HG02642 (cell line): Measurements from ENCODE around the gene RARRES1.

Source experiments
- ATAC-seq: cut with Tn5 transposase; IDR thresholded peaks from one replicate; pipeline ENCODE4 v1.9.1; 2021; ENCODE audit warnings: mild to moderate bottlenecking; ENCODE audit not compliant: unreplicated experiment, poor library complexity

The RARRES1 gene, protein sequence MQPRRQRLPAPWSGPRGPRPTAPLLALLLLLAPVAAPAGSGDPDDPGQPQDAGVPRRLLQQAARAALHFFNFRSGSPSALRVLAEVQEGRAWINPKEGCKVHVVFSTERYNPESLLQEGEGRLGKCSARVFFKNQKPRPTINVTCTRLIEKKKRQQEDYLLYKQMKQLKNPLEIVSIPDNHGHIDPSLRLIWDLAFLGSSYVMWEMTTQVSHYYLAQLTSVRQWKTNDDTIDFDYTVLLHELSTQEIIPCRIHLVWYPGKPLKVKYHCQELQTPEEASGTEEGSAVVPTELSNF

DNA sequence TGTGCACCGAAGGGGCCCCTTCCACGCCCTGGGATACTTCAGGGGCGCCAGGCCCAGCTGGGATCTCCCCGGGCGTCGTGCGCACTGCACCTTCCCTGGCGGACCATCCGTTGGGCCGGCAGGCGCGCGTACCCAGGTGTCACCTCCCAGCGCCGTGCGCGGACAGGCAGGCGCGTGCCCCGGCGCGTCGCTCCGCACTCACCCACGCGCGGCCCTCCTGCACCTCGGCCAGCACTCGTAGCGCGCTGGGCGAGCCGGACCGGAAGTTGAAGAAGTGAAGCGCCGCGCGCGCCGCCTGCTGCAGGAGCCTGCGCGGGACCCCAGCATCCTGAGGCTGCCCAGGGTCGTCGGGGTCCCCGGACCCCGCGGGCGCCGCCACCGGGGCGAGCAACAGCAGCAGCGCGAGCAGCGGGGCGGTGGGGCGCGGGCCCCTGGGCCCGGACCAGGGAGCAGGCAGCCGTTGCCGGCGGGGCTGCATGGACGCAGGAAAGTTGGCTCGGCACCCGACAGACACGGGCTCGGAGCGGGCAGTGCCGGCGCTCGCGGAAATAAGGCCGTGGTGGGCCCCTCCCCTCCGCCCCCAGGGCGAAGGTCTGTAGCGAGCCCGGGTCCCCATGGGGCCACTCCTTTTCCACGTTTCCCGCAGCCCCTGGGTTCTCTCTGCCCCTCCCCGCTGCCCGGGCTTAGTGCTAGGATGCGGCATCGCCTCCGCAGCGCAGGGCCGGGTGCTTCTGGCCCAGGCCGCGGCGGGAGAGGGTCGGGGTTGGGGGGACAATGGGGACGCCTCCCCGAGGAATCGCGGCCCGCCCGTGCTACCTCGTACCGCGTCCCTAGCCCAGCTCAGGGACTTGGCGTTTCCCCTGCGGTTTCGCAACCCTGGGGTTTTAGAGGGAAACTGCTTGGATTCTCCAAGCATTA, at the start of gene RARRES1:
Gene RARRES1, minus strand, starts transcription at position 520 of the 918 bp plus-strand sequence. Its CDS starts 42 bp downstream, at position 478.
- ATAC-seq = peak; percentile 76

DNA sequence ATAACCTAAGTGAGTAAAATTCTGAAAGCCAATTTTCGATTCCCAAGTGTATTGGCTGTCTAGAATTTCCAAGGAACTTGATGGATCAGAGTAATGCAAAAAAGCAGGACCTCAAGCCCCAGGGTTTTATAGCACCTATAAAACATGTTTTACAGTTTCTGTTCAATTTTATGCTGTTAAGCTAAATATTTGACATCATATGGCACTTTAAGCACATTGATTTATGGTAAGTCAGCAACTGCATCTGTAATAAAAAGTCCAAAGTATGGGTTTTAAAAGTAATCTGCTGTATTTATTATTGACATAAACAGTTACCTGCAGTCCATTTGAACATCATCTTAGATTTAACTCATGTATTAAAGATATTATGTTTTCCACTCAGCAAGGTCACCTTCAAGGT, 49.6 kb upstream of the RARRES1 start:
- no peak for ATAC-seq

DNA sequence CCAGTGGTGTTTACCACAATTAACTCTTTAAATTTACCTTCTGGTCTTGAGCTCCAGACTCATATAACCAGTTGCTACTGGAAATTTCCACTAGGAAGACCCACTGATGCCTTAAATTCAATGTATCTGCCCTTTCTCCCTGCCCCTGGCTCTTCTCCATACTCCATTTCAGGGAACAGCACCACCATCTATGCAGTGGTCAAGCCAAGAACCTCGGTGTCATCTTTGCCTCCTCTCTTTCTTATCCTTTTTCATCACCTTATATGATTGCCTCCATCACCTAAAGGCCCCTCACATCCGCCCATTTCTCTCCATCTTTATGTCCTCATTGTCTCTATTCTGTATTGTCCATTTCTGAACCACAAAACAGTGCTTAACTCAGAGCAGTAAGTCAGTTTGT, 48.9 kb upstream of the RARRES1 start:
- ATAC-seq = no peak

DNA sequence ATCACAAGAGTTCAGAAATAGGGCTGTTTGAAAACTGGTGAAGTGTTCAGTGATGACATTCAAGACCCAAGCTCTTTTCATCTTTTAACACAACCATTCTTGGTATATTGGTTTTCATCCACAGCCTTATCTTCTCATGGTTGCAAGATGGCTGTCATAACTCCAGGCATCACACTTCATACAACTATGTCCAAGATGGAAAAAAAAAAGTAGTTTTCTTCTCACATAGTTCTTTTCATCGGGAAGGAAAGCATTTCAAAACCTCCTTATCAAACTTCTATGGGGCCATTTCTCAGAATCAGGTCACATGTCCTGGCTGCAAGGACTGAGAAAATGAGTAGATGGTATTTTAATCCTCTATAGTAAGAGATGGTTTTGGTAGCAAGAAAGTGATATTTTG, 48.5 kb upstream of the RARRES1 start:
- no peak for ATAC-seq

DNA sequence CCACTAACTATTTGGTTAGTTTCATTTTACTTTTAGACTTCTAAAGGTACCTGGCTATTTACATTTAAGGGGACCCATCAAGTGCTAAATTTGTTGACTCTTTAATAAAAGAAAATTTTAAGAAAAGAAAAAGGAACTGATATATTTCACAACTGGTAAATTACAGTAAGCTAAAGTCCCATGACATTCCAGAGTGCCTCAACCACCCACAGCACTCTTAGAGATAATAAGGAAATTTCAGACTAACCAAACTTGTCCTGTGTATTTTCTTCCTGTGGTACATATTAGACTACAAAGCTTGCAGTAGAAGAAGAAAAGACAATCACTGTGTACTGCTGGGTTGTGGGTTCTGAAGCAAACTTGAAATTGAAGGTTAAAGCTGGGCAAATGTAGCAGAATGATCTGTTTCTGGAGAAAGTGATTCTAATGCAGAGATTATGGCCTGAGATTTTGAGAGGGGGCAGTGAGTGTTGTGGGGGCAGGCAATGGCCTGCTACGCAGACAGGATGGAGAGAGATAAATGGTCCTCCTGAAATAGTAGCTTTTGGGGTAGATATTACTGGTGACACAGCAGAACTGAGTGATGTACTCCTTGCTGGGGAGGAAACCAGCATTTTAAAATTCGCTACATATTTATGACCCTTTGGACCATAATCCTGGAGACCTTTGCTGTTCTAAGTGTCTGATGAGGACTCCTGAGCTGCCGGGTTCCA, 45.1 kb upstream of the RARRES1 start:
- ATAC-seq = no peak

DNA sequence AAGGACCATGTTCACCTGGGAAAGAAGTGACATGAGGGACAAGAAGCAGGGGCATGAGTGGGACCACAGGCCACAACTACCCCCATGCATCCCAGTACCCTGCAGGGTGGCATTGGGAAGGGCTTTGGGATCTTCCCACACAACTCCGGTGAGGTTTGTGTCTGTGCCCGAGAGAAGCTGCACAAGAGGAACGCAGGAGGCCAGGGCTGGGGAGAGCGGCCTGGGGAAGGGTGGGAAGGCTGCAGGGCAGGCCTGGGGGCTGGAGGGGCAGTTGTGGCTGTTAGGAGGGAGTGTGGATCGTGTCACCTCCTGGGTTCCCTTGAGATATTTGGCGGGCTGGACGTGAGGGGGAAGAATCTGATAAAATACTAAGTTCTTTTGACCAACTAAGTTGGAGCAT, 44.3 kb upstream of the RARRES1 start:
- peak; percentile 8 for ATAC-seq

DNA sequence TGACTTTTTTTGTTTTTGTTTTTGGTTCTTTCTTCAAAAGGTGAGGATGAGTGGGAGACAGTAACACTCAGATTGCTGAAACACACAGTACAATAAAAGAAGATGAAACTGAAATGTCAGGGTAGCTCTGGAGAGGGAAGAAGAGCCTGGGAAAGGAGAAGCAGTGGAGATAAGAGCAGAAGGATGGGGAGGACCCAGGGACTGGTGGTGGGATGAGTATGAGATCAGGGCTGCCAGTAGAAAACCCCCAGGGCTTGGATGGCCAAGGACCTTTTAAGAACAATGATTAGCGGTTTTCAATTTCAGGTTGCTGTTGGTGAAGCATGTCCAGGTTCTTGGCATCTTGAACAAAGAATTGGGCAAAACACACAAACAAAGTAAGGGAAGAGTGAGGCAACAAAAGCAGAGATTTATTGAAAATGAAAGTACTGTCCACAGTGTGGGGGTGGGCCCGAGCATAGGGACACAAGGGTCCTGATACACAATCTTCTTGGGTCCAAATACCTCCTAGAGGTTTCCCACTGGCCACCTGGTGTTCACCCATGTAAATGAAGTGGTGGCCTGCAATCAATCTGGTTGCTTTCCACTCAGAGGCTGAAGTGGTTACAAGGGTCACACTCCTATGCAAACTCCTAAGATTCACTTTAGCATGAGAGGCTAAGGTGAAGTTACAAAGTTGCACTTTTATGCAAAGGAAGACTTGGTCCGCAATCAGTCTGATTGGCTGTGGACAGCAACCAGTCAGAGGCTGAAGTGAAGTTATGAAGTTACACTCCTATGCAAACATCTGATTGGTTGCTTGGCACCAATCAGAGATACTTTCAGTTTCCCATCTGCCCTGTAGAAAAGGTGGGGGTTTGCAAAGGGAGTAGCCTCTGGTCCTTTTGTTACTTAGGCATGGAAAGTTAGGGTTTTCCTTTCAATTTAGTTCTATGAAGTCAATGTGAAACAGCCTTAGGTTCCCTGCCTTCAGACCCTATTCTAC, 43.5 kb upstream of the RARRES1 start:
- ATAC-seq = peak; percentile 62

DNA sequence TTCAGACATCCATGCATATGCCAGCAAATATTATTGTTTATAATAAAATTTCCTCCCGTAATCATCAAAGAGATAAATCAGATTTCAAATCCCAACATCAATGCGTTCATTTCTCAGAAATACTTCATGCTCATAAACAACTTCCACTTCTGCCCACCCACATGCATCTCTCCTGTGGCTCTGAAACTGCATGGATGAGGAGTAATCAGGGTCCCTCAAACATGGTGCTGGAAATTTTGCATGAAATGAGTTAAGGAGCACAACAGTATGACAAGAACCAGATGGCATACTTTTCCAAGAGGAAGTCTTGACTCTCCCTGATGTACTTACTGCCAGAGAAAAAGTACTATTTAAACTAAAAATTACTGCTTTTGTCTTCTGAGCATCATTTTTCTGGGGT, 42.7 kb upstream of the RARRES1 start:
- no peak for ATAC-seq

DNA sequence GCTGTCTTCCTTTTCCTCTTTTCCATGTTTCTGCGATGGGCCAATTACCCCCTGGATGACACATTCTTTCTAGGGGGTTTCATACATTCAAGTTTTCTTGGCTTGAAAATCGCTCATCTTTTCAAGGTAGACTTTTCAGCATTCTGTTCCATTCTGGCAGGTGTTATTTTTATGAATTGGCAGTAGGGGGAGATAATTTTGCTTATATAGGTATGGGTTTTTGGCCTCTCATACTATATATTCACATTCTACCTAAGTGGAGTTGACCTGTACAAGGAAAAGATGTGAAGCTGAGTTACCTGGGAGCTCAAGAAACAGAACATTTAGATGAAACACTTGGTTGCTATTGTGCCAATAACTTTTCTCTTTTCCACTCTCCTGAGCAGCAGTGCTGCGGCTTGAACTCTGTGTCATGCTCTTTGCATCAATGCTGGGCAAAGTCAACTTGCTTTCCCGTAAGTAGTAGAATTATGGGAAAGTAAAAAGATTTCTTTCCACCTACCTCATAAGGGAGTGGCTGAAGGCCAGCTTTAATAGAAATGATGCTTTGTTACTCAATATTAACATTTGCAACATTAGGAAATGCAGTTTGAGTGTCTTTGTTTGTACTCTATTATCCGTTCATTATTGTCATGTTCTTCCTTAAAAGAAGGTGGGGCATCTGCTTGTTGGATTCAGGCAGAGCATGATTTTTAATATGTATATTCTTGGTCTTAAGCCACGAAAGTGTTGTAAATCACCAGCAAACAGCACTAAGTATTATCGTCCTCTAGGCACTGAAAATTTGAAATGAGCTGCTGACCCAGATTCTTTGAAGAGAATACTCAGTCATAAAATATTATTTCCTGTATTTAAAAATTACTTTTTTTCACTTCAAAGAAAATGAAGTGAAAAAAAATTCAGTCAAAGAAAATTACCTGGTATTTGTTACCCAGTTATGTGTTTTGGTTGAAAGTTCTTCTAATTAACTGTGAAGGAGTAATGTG, 41.9 kb upstream of the RARRES1 start:
- ATAC-seq = no peak

DNA sequence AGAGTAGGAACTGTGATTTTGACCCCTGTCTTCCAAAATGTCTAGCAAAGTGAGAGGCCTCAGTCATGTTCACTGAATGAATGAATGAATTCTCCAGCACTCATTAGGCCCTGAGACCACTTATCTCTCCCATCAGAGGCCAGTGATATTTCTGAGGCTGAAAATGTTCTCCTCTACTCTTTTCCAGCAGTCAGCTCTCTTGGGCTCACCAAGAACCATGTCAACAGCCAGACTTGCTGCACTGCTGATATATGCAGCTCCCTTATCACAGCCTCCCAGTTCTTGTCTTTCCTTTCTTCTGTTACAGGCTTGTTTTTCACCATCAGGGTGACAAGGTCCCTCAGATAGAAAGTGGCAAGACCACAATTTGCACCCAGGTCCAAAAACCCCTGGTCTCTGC, 40.9 kb upstream of the RARRES1 start:
- no peak for ATAC-seq

DNA sequence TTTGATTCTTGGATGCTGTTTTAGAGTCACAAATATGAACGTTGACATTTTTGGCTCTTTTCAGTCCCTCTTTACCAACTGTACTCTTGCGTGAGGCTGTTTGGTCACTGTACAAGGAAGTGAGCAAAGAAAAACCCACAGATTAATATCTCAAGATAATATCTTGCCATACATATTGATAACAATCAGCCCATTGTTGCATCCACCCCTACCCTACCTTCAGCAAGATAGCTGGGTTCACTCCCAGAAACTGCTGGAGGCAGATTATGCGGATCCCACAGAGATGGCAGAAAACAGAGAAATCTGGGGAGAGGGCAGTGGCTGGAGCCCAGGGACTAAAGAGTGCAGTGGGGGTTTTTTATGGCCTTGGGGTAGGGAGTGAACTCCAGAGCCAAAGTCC, 39.7 kb upstream of the RARRES1 start:
- ATAC-seq = no peak

DNA sequence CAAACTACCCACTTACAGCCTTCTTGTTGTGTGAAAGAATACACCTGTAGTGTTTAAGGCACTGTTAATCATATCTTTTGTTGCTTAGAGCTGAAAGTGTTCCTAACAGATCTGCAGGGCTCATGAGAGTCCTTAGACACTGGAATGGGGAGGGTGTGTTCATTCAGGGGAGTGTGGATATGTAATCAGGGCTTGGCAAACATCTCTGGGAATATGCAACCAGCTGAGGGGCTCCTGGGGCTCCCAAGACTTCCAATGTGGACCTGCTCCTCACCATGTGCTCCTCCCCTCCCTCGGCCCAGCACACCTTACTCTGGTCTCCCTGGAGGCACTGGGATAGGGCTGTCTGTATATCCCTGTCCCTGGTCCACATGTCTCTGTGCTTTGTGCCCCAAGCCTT, 39.3 kb upstream of the RARRES1 start:
- no peak for ATAC-seq

DNA sequence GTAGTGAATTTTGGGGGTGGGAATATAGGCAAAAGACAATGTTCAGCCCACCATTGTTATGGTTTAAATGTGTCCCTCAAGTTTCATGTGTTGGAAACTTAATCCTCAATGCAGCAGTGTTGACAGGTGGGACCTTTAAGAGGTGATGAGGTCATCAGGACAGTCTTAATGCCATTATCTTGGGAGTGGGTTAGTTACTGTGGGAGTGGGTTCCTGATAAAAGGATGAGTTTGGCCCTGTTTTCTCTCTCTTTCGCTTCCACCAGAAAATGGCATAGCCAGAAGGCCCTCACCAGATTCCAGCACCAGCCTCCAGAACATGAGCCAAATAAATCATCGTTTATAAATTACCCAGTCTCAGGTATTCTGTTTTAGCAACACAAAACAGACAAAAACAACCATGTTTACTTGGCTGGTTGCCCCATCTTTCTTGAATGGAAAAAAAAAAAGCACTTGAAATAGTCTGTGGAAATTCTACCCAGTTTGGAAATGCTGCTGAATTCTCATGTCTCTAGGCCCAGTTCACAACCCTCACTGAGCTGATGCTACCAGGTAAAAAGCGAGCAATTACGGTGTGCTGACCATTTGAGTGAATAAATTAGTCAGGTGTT, 38.6 kb upstream of the RARRES1 start:
- ATAC-seq = no peak

DNA sequence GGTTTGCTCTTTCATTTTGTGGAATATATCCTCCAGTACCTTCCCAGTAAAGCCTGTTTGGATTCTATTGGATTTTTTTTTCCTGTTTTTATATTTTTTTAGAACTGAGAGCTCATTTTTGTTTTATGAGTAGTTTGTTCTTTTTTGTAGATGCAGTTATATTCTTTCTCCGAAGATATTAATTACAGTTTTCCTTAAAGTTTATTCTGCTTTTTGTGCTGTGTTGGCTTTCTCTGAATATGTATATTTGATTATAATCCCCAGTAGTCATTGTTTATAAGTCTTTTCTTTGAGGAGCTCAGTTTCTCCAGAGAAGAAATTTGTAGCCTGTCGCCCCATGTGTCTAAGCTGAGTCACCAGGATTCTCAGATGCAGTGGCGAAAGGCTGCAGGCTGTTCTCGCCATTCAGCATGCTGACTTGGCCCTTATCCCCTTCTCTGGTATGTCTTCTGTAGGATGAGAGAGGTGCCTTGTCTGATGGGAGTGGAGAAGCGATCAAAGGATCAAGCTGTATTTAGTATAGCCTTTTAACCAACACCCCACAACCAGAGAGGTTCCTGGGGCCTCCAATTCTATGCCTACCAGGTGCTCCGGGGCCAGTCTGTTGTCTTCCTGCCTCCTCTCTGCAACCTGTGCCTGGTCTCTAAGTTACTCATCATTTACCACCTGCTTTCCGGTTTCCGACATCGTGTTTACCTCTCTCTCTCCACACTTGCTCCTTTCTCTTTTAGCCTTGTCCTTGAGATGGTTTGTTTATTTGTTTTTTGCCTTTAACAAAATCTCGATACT, 37.9 kb upstream of the RARRES1 start:
- ATAC-seq = no peak

DNA sequence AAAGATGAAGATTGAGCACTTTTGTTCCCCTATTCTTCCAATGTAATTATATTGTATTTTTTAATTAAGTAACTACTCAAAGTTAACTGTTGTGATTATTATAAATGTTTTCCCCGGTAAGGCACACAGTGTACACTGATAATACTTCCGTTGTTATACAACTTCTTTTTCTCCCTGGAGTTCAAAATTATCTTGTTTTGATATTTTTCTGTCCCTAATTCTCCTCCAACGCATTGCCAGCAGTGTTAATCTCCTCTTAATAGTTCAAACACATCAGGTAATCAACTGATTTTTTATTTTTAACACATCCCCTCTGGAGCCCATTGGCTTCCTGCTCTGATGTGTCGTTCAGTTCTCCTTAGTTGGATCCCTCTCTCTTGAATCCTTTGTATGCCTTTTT, 37.3 kb upstream of the RARRES1 start:
- ATAC-seq = no peak

DNA sequence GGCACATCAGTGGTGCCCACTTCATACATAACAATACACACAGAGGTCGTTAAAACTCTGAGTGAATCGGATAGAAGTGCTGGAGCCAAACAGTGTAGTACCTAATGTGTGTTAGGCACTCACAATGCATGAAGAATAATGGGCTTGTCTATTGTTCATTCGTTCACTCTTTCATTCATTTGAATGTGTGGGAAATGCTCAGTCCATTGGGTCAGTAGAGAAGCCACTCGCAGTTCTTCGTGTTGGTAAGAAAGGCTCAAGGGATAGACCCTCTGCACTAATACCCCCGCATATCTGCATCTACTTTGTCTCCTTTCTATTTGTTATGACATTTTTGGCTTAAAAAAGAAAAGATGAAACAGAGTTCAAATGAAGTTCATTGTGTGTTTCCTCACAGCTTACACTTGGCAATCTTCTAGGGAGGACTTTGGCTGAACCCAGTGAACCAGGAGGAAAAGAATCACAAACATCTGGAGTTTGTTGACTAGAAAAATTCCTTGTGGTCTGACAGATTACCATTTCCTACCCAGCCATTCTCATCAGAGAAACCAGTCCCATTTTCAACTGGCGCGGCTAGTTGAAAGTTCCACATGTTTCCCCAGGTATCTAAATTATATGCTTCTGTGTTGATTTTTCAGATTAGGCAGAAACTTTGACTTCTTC, 36.8 kb upstream of the RARRES1 start:
- no peak for ATAC-seq

DNA sequence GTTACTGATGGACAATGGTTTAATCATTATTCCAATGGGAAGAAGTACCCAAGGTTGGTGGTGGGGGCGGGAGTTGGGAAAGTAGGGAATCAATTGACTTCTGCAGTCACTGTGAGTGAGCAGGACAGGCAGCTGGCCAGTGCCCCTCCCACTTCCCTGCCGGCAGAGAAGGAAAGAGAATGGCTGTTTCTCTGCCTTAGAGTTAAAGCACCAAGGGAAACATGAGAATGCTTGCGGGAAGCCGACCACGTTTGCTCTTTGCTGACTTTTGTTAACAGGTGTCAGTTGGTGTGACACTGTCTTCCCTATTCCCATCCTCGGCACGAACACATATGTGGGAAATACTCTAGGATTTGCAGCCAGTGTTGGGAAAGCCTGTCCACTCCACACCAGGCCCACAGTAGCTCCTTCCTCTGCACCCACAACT, 36.1 kb upstream of the RARRES1 start:
- no peak for ATAC-seq
